Endometrial microvascular endothelial cells (primary cell): Measurements from ENCODE around the gene DYRK1B. TPM values are rescaled to one million over a fixed set of nuclear protein-coding genes. Genes with fewer than 3 reads are reported as not detected.

Experiments
- in situ Hi-C: cut with HindIII; loops from 2 replicates; pipeline ENCODE4 v1.10.0; 2017; ENCODE audit warnings: low sequenced_read_pairs, low pct_unique_long_range_greater_than_20kb; ENCODE audit errors: inconsistent ontology term
- total RNA-seq: library from RNA; depleted of rRNA; stranded (reverse); fragments of >200 nt; gene quantifications from one replicate; pipeline ENCODE4 v1.2.3, GENCODE V29; 2015; ENCODE audit errors: inconsistent ontology term

The DYRK1B gene
- total RNA-seq, 1 donor from 2014 or later: 13.2 TPM

DNA sequence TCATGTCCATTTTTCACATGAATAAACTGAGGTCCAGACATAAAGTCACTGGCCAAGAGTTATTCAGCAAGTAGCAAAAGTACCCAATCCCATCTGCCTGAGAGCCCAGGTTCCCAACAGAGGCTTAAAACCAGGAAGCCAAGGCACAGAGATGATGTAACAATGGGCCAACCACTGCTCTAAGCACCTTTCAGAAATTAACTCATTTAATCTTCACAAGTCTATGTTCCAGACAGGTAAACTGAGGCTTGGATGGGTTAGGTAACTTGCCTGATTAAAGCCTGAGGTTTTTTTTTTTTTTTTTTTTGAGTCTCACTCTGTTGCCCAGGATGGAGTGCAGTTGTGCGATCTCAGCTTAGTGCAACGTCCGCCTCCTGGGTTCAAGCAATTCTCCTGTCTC lies 4.0 kb upstream of the DYRK1B start:
- in situ Hi-C loops: no loop called here

GRCh38 chr19:39834287-39834841 lies 402 bp upstream of the DYRK1B start:
- in situ Hi-C loops: no loop called here

- in situ Hi-C loops: no loop called here
Observed at GRCh38 chr19:39833160-39833463, 850 bp downstream of the DYRK1B start.

- in situ Hi-C loops: no loop called here
Observed at GRCh38 chr19:39832341-39833083, 1.4 kb downstream of the DYRK1B start.

DNA sequence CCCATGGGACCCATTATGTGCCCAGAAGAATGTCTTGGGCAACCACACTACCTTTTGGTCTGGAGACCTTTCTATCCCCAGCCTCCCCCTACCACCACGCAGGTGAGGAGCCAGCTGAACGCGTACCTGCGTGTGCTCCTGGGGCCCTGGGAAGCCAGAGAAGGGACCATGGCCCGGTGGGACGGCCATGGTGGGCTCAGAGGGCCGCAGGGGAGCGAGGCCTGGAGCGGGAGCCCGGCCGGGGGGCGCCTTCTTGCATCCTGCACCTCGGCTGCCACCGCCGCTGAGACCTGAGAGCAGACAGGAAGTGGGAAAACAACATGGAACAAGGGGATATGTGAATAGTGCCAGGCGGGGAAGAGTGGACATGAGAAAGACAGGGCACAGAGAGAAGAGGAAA lies 2.3 kb downstream of the DYRK1B start:
- in situ Hi-C loops: no loop called here

GRCh38 chr19:39830847-39831246 lies 3.1 kb downstream of the DYRK1B start:
- in situ Hi-C loops: no loop called here

GRCh38 chr19:39830406-39830805 lies 3.6 kb downstream of the DYRK1B start:
- in situ Hi-C loops: no loop called here

DNA sequence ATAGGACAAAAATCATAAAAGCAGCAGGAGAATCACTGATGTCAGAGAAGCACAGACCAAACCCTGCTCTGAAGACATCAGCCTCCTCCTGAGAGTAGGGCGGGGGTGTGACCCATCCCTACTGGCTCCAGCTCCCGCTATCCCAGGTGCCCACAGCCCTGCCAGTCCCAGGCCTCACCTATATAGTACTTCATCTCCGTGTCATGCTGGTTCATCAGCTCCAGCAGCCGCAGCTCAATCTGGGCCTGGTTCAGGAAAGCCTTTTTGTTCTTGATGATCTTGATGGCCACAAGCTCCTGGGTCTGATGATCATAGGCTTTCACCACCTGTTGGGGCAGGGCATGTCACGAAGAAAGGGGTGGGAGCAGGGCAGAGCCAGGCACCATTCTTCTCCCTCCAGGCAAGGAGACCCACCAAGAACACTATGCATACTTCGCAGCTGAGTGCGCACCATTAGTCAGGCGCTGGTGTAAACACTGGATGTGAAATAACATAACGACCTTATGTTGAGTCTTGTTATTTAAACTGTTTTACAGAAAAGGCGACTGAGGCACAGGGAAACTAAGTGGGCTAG lies 4.2 kb downstream of the DYRK1B start:
- in situ Hi-C loops: no loop called here

GRCh38 chr19:39828654-39829032 lies 5.3 kb downstream of the DYRK1B start:
- in situ Hi-C loops: no loop called here

- in situ Hi-C loops: no loop called here
Observed at GRCh38 chr19:39828015-39828653, 5.8 kb downstream of the DYRK1B start.

DNA sequence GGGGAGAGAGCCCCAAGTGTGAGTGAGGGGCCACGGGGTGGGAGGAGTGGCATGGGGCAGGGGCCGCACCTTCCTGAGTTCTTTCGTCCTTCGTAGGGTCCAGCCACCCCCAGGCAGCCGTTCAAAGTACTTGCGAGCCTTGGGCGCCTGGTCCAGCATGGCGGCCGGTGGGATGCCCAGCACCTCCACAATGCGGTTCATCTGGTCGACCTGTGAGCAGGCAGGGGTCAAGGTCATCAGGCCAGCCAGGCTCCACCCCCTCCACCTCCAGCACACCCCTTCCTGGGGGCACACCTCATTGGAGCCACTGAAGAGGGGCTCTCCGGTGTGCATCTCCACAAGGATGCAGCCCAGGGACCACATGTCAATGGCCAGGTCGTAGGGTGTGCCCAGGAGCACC lies 6.7 kb downstream of the DYRK1B start:
- in situ Hi-C loops: no loop called here

GRCh38 chr19:39826311-39826945 lies 7.5 kb downstream of the DYRK1B start:
- in situ Hi-C loops: no loop called here

DNA sequence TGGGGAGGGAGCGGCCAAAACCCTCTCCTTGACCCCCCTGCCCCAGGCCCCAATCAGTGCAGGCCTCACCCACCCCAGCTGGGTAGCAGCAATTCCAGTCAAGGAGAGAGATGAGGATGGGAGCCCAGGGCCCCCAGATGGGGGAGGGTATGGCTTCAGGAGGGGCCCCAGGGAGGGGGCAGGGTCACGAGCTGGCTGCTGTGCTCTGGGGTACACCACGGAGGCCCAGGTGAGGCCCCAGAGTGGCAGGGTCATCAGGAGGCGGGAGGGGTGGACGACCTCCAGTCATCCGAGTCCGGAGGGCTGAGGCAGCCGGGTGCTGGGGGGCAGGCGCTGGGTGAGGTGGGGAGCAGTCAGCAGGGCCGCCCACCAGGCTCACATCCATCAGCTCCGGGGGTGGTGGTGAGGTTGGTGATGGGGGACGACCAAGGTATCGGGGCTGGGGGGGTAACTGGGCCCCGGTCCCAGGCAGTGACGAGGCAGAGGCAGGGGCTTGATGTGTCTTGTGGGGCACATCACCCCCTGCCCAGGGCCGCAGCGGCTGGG lies 8.4 kb downstream of the DYRK1B start:
- in situ Hi-C loops: no loop called here

DNA sequence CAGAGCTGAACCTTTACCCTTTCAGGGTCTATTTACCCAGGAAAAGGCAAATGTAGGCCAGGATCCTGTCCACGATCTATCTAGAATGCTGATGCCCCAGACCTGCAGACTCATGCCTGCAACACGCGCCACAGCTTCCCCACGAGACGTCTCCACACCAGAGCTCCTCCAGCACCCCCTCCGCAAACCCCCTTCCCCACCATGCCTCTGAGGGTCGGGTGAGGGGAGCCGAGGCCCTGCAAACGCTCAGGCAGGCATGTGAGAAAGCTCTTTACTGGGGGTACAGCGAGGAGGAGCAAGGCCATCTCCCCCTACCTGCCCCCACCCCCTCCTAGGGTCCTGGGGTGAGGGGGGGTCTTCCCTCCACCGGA lies 8.9 kb downstream of the DYRK1B start:
- in situ Hi-C loops: no loop called here

GRCh38 chr19:39824143-39825092 lies 9.5 kb downstream of the DYRK1B start:
- in situ Hi-C loops: no loop called here

DNA sequence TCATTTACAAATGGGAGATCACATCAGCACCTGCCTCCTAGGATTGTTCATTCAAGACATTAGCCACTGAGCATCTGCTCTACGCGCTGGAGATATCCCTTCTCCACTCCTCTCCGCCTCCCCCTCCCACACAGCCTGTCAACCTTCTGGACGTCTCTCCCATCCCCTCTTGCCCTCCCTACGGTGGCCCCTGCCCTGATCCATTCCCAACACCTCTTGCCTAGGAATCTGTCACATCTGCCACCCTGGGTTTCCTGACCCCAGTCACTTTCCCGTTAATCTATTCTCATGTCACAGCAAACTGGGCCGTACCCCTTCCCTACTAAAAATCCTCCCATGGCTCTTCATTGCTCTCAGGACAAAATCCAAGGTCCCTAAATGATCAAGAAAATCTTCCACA lies 10.3 kb downstream of the DYRK1B start:
- in situ Hi-C loops: no loop called here

DNA sequence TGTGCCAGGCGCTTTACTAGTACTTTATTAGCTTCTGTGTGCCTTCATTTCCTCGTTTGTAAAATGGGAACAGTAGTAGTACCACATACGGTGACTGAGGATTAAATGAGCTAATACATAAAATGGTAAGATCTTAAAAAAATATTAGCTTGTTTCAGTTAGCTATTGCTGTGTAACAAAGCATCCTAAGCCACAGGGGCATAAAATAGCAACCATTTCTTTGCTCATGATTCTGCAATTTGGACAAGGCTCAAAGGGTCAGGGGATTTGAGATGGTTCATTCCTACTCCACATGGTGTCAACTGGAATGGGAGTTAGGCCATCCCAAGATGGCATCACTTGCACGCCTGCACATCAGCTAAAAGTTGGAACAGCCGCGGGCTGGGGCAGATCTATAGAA lies 13.3 kb downstream of the DYRK1B start:
- in situ Hi-C loops: no loop called here

DNA sequence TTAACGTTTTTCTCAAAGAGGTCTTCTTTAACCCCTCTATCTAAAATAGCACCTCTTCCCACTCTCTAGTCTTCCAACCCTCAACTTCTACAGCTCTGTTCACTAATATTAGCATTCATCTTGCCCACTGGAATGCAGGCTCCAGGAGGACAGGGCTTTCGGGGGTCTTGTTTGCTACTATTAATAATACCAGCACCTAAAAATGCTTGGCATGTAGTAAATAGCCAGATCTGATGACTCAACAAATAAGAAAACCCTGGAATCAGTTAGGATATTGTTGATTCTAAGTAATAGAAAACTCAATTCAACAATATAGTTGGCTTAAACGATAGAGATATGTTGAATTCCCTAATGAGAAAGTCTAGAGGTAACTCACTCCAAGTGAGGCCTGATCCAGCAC lies 14.2 kb downstream of the DYRK1B start:
- in situ Hi-C loops: no loop called here
